Brain microvascular endothelial cell (primary cell): ENCODE measurements around the gene CYFIP2.

Source experiments
- DNase-seq: peaks from one replicate; pipeline ENCODE4 v3.0.0-alpha.2; 2020
- H3K27ac ChIP-seq: fragments of 250-450 bp; sonication (Bioruptor Pico); 2 replicates; pipeline ENCODE4 v1.5.1; 2020; ENCODE audit warnings: mild to moderate bottlenecking, moderate library complexity
- H3K27me3 ChIP-seq: fragments of 250-450 bp; sonication (Bioruptor Pico); replicated peaks from 2 replicates; pipeline ENCODE4 v1.5.1; 2020; ENCODE audit warnings: mild to moderate bottlenecking
- H3K36me3 ChIP-seq: fragments of 250-450 bp; sonication (Bioruptor Pico); replicated peaks from 2 replicates; pipeline ENCODE4 v1.5.1; 2020; ENCODE audit warnings: mild to moderate bottlenecking
- H3K4me3 ChIP-seq: 2 replicates; pipeline ENCODE4 v1.5.1; 2011; ENCODE audit warnings: low read depth, mild to moderate bottlenecking, control low read depth, low read length, moderate library complexity
- in situ Hi-C: cut with HindIII; loops from 2 replicates; pipeline ENCODE4 v1.10.0; 2017; ENCODE audit warnings: low sequenced_read_pairs, low pct_ligation_motif_present
- TF ChIP-seq, protein P1 (sequence below): IDR thresholded peaks from 2 replicates; pipeline ENCODE4 v1.5.1; 2011; ENCODE audit warnings: low read depth, mild to moderate bottlenecking, moderate library complexity, low read length, control low read depth, inconsistent platforms; ENCODE audit errors: missing control alignments

The CYFIP2 gene

DNA sequence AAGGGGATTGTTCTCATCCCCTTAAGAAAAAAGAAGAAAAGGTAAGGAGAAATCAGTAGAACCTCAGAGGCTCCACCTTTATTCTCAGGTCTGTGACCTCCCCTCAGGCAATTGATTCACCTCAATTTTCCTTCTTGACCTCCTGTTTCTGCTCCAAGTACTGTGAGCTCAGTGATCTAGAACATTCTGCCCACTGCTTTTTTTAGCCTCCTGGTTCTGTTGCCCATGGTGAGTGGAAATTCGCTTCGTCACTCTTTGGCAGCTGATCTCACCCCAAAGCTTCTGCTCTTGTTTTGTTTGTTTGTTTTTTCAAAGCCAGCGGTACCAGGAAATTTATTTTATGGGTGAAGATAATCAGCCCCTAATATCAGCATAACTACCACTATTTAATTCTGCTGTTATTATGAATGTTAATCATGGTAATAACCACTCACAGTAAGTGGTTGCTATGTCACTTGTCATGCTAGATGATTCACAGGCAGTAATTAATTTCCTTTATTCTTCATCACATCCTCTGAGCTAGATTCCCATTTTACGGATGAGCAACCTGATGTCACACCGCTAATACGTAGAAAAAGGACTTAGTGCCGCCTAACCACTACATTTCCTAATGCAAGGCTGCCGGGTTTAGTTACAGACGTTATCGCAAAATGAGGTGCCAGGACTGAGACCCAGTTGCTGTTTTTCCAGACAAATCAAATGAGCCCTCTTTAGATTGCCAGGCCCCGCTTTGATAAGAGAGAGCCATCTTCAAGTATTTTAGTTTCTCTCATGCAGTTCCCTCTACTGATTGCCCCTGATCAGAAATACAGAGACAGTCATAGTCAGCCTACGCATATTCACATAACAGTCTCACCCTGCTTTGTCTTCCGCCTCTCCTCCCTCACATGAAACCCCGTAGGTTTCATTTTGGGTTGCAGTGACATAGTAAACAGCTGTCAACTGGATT, 78.2 kb downstream of the CYFIP2 start:
- Histone ChIP-seq H3K27ac (no peak overlapping the region), H3K36me3 (no peaks in the 10 kb centered on the region), H3K27me3 (no peaks in the 10 kb centered on the region), H3K4me3 (no peak overlapping the region)
- in situ Hi-C loops = no loop called here
- TF ChIP-seq, protein P1, sequence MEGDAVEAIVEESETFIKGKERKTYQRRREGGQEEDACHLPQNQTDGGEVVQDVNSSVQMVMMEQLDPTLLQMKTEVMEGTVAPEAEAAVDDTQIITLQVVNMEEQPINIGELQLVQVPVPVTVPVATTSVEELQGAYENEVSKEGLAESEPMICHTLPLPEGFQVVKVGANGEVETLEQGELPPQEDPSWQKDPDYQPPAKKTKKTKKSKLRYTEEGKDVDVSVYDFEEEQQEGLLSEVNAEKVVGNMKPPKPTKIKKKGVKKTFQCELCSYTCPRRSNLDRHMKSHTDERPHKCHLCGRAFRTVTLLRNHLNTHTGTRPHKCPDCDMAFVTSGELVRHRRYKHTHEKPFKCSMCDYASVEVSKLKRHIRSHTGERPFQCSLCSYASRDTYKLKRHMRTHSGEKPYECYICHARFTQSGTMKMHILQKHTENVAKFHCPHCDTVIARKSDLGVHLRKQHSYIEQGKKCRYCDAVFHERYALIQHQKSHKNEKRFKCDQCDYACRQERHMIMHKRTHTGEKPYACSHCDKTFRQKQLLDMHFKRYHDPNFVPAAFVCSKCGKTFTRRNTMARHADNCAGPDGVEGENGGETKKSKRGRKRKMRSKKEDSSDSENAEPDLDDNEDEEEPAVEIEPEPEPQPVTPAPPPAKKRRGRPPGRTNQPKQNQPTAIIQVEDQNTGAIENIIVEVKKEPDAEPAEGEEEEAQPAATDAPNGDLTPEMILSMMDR = no peak
- no peak for DNase-seq

DNA sequence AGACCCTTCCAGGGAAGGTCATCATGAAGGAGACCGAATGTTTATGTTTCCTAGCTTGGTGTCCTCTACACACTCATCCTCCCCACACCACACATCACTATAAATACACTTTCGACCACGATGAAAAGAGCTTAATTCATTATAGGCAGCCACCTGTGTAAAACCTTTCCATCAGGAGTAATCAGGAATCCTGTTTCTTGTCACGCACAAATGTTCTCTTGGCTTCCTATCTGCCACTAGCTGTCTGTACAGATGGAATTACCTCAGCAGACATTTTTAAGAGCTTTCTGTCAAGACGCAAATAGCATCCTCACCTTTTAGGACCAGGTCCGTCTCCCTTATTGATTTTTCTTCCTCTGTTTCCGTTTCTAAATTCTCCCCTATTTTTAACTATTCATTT, 79.1 kb downstream of the CYFIP2 start:
- H3K36me3 ChIP-seq = no peaks in the 10 kb centered on the region

GRCh38 chr5:157345485-157345884, 79.6 kb downstream of the CYFIP2 start:
- TF ChIP-seq, protein P1 = no peak
- Histone ChIP-seq H3K27me3 (no peaks in the 10 kb centered on the region), H3K36me3 (no peaks in the 10 kb centered on the region), H3K27ac (no peak overlapping the region), H3K4me3 (no peak overlapping the region)
- DNase-seq = no peak
- in situ Hi-C loops = no loop called here

More for the DNA sequence above, 79.1 kb downstream of the CYFIP2 start:
- no peaks in the 10 kb centered on the region for H3K27me3 ChIP-seq
- TF ChIP-seq, protein P1 = no peak
- in situ Hi-C loops = no loop called here
- no peak for DNase-seq
- no peak overlapping the region for H3K27ac ChIP-seq
- no peak overlapping the region for H3K4me3 ChIP-seq

DNA sequence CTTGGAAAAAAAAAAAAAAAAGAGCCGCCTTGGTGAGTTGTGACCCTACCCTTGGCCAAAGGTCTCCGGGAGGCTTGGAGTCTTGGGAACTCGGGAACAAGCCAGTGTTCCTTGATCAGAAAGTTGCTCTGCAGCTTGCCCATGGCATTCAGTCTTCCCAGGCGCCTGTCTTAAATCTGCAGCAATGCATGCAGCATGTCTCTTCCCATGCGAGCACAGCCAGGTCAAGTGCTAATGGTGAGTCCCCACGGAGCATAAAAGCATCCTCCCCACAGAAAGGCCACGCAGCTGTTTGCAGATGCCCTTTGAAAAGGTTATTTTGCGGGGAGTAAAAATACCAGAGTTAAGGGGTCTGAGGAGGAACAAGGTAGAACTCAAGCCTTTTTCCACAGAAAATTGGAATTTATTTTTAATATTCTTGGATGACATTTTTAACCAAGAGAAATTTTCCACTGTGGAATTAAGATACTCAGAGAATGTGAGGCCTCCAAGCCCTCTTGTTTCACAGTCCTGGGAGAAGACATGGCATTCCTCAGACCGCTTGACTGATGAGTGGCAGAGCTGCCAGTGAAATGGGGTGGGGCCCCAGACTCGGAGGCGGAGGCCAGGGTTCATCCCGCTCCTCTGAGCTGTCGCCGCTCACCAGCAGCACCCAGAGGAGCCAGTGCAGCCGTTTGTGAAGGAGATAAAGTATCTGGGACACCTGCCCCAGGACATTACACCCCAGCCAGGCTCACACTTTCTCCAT, 81.6 kb downstream of the CYFIP2 start:
- no peaks in the 10 kb centered on the region for H3K36me3 ChIP-seq

DNA sequence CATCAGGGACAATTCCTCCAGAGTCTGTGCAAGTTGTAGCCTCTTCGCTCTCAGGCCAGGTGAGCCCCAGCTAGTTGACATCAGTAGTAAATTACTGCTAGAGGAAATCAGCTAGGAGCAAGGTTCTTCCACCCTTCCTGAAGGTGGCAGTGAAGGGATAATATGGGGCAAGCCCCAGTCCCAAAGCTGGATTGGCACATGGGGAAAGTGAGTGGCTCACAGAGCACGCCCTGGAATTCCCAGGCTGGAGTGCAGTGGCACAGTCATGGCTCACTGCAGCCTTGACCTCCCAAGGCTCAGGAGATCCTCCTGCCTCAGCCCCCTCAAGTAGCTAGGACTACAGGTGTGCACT, 82.1 kb downstream of the CYFIP2 start:
- in situ Hi-C loops = no loop called here
- Histone ChIP-seq H3K27me3 (no peaks in the 10 kb centered on the region), H3K27ac (no peak overlapping the region), H3K4me3 (no peak overlapping the region), H3K36me3 (no peaks in the 10 kb centered on the region)
- DNase-seq = no peak
- TF ChIP-seq, protein P1 = no peak

More for the DNA sequence above, 81.6 kb downstream of the CYFIP2 start:
- Histone ChIP-seq H3K27me3 (no peaks in the 10 kb centered on the region), H3K27ac (no peak overlapping the region), H3K4me3 (no peak overlapping the region)
- TF ChIP-seq, protein P1 = no peak
- in situ Hi-C loops = no loop called here
- no peak for DNase-seq
